SK-N-SH (cell line): ENCODE results near the gene THSD4. TPM values are rescaled to one million over a fixed set of nuclear protein-coding genes. Genes with fewer than 3 reads are reported as not detected.

Experiments
- CTCF ChIA-PET: fragments of 300-600, 350-600 bp; formaldehyde crosslinking; extraction: SDS; loops from one replicate; lab custom pipeline; 2021; lab: Yijun Ruan, JAX
- POLR2A ChIA-PET: fragments of 350-600 bp; sonication (Branson Sonifier 250); formaldehyde crosslinking; extraction: SDS; loops from one replicate; lab custom pipeline; 2020; ENCODE audit warnings: antibody characterized with exemption, inconsistent platforms; lab: Yijun Ruan, JAX
- DNase-seq: peaks from one replicate; pipeline ENCODE4 v3.0.0; 2012
- H2AFZ ChIP-seq: fragments of 200-600 bp; sonication (generic); 2 replicates; pipeline ENCODE4 v1.8.1; 2016; ENCODE audit warnings: antibody characterized with exemption, mild to moderate bottlenecking, low read depth
- H3F3A ChIP-seq: fragments of 200-600 bp; sonication (generic); replicated peaks from 2 replicates; pipeline ENCODE3; 2016; ENCODE audit warnings: antibody characterized with exemption, mild to moderate bottlenecking; ENCODE audit not compliant: insufficient read depth
- H3K27ac ChIP-seq, 2 experiments: fragments of 200-500 bp in 1 of 2; fragments of 200-600 bp in 1 of 2; sonication (Bioruptor generic) in 1 of 2; sonication (generic), shearing (Covaris generic) in 1 of 2; 2 replicates each; pipeline versions ENCODE4 v1.5.1 to v1.6.1; 2014 to 2016; ENCODE audit warnings: low read depth in 2 of 2, inconsistent platforms in 1 of 2, low read length in 1 of 2, mild to moderate bottlenecking in 1 of 2, mixed read lengths in 1 of 2
- H3K27me3 ChIP-seq: fragments of 200-600 bp; sonication (generic), shearing (Covaris generic); 2 replicates; pipeline ENCODE4 v1.6.1; 2016; ENCODE audit warnings: mixed run types; ENCODE audit not compliant: insufficient read depth
- H3K36me3 ChIP-seq, 2 experiments: fragments of 200-500 bp in 1 of 2; fragments of 200-600 bp in 1 of 2; sonication (Bioruptor generic) in 1 of 2; sonication (generic) in 1 of 2; replicated peaks in 1 of 2; 2 replicates each; pipeline versions ENCODE3 to v1.5.1; 2014 to 2016; ENCODE audit warnings: low read length in 1 of 2, mild to moderate bottlenecking in 1 of 2; ENCODE audit not compliant: insufficient read depth in 2 of 2, control insufficient read depth in 1 of 2
- H3K4me1 ChIP-seq, 2 experiments: fragments of 200-500 bp in 1 of 2; fragments of 200-600 bp in 1 of 2; sonication (Bioruptor generic) in 1 of 2; sonication (generic), shearing (Covaris generic) in 1 of 2; 2 replicates each; pipeline versions ENCODE4 v1.5.1 to v1.6.1; 2014 to 2016; ENCODE audit warnings: low read depth in 1 of 2, low read length in 1 of 2, mixed run types in 1 of 2; ENCODE audit not compliant: insufficient read depth in 2 of 2, control insufficient read depth in 1 of 2
- H3K4me2 ChIP-seq: fragments of 200-600 bp; sonication (generic), shearing (Covaris generic); 2 replicates; pipeline ENCODE4 v1.6.1; 2017; ENCODE audit warnings: mixed run types
- H3K4me3 ChIP-seq, 2 experiments: fragments of 200-500 bp in 1 of 2; fragments of 200-600 bp in 1 of 2; sonication (Bioruptor generic) in 1 of 2; sonication (generic), shearing (Covaris generic) in 1 of 2; 2 replicates each; pipeline versions ENCODE4 v1.5.1 to v1.8.1; 2014 to 2016; ENCODE audit warnings: low read depth in 2 of 2, inconsistent platforms in 1 of 2, low read length in 1 of 2, mild to moderate bottlenecking in 1 of 2, mixed read lengths in 1 of 2, moderate library complexity in 1 of 2
- H3K79me2 ChIP-seq: fragments of 200-600 bp; sonication (generic); 2 replicates; pipeline ENCODE4 v1.8.1; 2017; ENCODE audit warnings: mild to moderate bottlenecking; ENCODE audit not compliant: insufficient read depth
- H3K9ac ChIP-seq: fragments of 200-600 bp; sonication (generic); 2 replicates; pipeline ENCODE4 v1.6.1; 2017; ENCODE audit warnings: mixed run types
- H3K9me2 ChIP-seq: fragments of 200-600 bp; sonication (generic); 2 replicates; pipeline ENCODE4 v1.6.1; 2017; ENCODE audit warnings: mixed run types
- H3K9me3 ChIP-seq: fragments of 200-600 bp; sonication (generic); 2 replicates; pipeline ENCODE4 v1.6.1; 2017; ENCODE audit warnings: mixed run types, mild to moderate bottlenecking, moderate library complexity
- H4K20me1 ChIP-seq: fragments of 200-600 bp; sonication (generic); 2 replicates; pipeline ENCODE4 v1.6.1; 2017; ENCODE audit warnings: mild to moderate bottlenecking, mixed run types; ENCODE audit not compliant: insufficient read depth
- CHD2 ChIP-seq: fragments of 150-350 bp; IDR thresholded peaks from 2 replicates; pipeline ENCODE4 v1.6.1; 2018; ENCODE audit warnings: low read length; ENCODE audit not compliant: partially characterized antibody
- ELF1 ChIP-seq: IDR thresholded peaks from 2 replicates; pipeline ENCODE4 v1.4.0; 2012
- EP300 ChIP-seq, 2 experiments: IDR thresholded peaks; 2 replicates each; pipeline versions ENCODE4 v1.4.0 to v1.6.1; 2012; ENCODE audit warnings: borderline replicate concordance in 1 of 2, low read depth in 1 of 2, low read length in 1 of 2
- FOXJ3 ChIP-seq: sonication (generic); formaldehyde crosslinking; IDR thresholded peaks from 2 replicates; pipeline ENCODE4 v1.5.1; 2020; ENCODE audit warnings: mild to moderate bottlenecking, missing genetic modification reagents
- GABPA ChIP-seq: IDR thresholded peaks from 2 replicates; pipeline ENCODE4 v1.4.0; 2012; ENCODE audit warnings: low read depth, mild to moderate bottlenecking
- IRF3 ChIP-seq: fragments of 150-350 bp; IDR thresholded peaks from 2 replicates; pipeline ENCODE4 v1.6.1; 2016; ENCODE audit warnings: mild to moderate bottlenecking, low read depth, low read length
- JUND ChIP-seq: IDR thresholded peaks from 2 replicates; pipeline ENCODE4 v1.4.0; 2012
- MEF2A ChIP-seq: IDR thresholded peaks from 2 replicates; pipeline ENCODE4 v1.4.0; 2012; ENCODE audit warnings: low read depth, borderline replicate concordance
- NFIC ChIP-seq: IDR thresholded peaks from 2 replicates; pipeline ENCODE4 v1.4.0; 2012; ENCODE audit warnings: borderline replicate concordance
- NRF1 ChIP-seq: IDR thresholded peaks from 2 replicates; pipeline ENCODE4 v1.6.1; 2012; ENCODE audit warnings: low read depth, mild to moderate bottlenecking, low read length
- POLR2AphosphoS5 ChIP-seq: IDR thresholded peaks from 2 replicates; pipeline ENCODE4 v1.6.1; 2012; ENCODE audit warnings: low read depth, low read length
- RCOR1 ChIP-seq: fragments of 150-350 bp; IDR thresholded peaks from 2 replicates; pipeline ENCODE4 v1.6.1; 2017; ENCODE audit warnings: antibody characterized with exemption, low read length
- REST ChIP-seq: IDR thresholded peaks from 2 replicates; pipeline ENCODE4 v1.6.1; 2012; ENCODE audit warnings: mild to moderate bottlenecking, low read depth, low read length, moderate library complexity
- RXRA ChIP-seq: IDR thresholded peaks from 2 replicates; pipeline ENCODE4 v1.4.0; 2012; ENCODE audit warnings: low read depth, mild to moderate bottlenecking, borderline replicate concordance
- SMC3 ChIP-seq: IDR thresholded peaks from 2 replicates; pipeline ENCODE4 v1.6.1; 2012; ENCODE audit warnings: low read depth, low read length, improper control_type of control experiment
- TAF1 ChIP-seq: IDR thresholded peaks from 2 replicates; pipeline ENCODE4 v1.6.1; 2012; ENCODE audit warnings: low read depth, mild to moderate bottlenecking, low read length, moderate library complexity, borderline replicate concordance
- TEAD4 ChIP-seq: IDR thresholded peaks from 2 replicates; pipeline ENCODE4 v1.4.0; 2012; ENCODE audit warnings: mild to moderate bottlenecking, borderline replicate concordance; ENCODE audit not compliant: insufficient read depth
- WGBS: methylation state at CpG from one replicate; pipeline ENCODE4 v1.1.6; 2017; ENCODE audit warnings: low lambda C conversion rate; 5-methylcytosine and 5-hydroxymethylcytosine counted together
- polyA plus RNA-seq, 3 experiments: library from polyadenylated mRNA; depleted of rRNA; stranded (reverse); fragments of >200 nt; gene quantifications; 2 replicates each; pipeline ENCODE4 v1.2.3, GENCODE V29; 2012
- TF ChIP-seq, protein P1 (sequence below): fragments of 150-350 bp; IDR thresholded peaks from 2 replicates; pipeline ENCODE4 v1.6.1; 2017; ENCODE audit warnings: antibody characterized with exemption, low read length, low read depth, borderline replicate concordance
- TF ChIP-seq, protein P2 (sequence below): IDR thresholded peaks from 2 replicates; pipeline ENCODE4 v1.4.0; 2012; ENCODE audit warnings: low read depth, borderline replicate concordance

The THSD4 gene
- polyA plus RNA-seq, 1 of the 3 experiments (the other 2 are of a cell fraction): 79.1 TPM

DNA sequence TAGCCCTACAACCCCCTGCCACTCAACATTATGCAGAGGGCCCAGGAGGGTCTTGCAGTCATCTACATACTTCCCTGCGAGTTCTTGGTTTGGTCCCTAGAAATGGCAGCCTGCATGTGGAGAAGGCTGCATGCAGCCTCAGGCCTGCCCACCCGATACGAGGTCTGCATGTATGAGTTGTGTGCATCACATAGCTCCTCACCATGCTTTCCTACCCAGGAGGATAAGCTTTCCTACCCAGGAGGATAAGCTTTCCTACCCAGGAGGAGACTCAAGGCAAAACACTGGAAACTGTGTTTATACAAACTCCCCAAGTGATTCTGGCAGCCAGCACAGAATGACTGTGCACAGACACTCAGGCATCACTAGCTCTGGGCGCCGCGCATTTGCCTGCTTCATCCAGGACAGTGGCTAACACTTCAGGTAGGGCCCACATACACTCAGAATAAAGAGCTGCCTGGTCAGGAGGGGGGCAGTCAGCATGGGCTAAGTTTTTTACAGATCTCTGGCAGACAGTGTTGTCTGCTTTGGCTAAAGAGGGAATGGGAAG, 187.7 kb downstream of the THSD4 start:
- Histone ChIP-seq H3K9me3 (no peaks in the 10 kb centered on the region), H3K36me3 (no peaks in the 10 kb centered on the region), H3F3A (peaks cover 5% of the 10 kb centered on the region), H3K9ac (no peak overlapping the region), H3K27ac (peak overlapping the region in 1 of 2 experiments; percentile 13; a peak in 1 of 4 replicates), H3K4me1 (peaks cover 14 to 27% of the 10 kb centered on the region in 2 experiments), H3K4me2 (0 out of 2 replicates have a peak overlapping the region, but pooled peaks have one; percentile 3), H3K79me2 (0 out of 2 replicates have a peak, but pooled peaks cover 2% of the 10 kb centered on the region), H2AFZ (no peak overlapping the region), H3K4me3 (no peak overlapping the region), H3K27me3 (no peaks in the 10 kb centered on the region), H3K9me2 (no peaks in the 10 kb centered on the region), H4K20me1 (no peaks in the 10 kb centered on the region)
- DNase-seq: no peak
- 95% methylated on average over 6 of the region's 6 CpGs for WGBS
- ChIA-PET POLR2A (no interaction called here), CTCF (no interaction called here)
- TF ChIP-seq IRF3: no peak
- TF ChIP-seq RCOR1: no peak
- TF ChIP-seq, protein P1, sequence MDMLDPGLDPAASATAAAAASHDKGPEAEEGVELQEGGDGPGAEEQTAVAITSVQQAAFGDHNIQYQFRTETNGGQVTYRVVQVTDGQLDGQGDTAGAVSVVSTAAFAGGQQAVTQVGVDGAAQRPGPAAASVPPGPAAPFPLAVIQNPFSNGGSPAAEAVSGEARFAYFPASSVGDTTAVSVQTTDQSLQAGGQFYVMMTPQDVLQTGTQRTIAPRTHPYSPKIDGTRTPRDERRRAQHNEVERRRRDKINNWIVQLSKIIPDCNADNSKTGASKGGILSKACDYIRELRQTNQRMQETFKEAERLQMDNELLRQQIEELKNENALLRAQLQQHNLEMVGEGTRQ: no peak
- TF ChIP-seq TAF1: no peak
- no peak for TF ChIP-seq CHD2
- TF ChIP-seq TEAD4: no peak
- TF ChIP-seq ELF1: no peak
- no peak for TF ChIP-seq NRF1
- TF ChIP-seq RXRA: no peak
- TF ChIP-seq NFIC: no peak
- TF ChIP-seq SMC3: no peak
- no peak for TF ChIP-seq FOXJ3 (CRISPR knock-in tag)
- TF ChIP-seq MEF2A: no peak
- TF ChIP-seq JUND: no peak
- TF ChIP-seq POLR2AphosphoS5: no peak
- TF ChIP-seq EP300 (IDR thresholded peaks at IDR 0.05; ENCODE audit: borderline replicate concordance in 1 of 2, low read depth in 1 of 2, low read length in 1 of 2): no peak
- no peak for TF ChIP-seq GABPA
- TF ChIP-seq, protein P2, sequence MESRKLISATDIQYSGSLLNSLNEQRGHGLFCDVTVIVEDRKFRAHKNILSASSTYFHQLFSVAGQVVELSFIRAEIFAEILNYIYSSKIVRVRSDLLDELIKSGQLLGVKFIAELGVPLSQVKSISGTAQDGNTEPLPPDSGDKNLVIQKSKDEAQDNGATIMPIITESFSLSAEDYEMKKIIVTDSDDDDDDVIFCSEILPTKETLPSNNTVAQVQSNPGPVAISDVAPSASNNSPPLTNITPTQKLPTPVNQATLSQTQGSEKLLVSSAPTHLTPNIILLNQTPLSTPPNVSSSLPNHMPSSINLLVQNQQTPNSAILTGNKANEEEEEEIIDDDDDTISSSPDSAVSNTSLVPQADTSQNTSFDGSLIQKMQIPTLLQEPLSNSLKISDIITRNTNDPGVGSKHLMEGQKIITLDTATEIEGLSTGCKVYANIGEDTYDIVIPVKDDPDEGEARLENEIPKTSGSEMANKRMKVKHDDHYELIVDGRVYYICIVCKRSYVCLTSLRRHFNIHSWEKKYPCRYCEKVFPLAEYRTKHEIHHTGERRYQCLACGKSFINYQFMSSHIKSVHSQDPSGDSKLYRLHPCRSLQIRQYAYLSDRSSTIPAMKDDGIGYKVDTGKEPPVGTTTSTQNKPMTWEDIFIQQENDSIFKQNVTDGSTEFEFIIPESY: no peak
- TF ChIP-seq REST: no peak
